GM21723 (cell line): Measurements from ENCODE around the gene OR10A7.
"Not testable (repeated sequence)": the region's sequence is repeated elsewhere in the genome, so short reads cannot be mapped to it uniquely, and the experiment has no call there.

Experiments
- ATAC-seq: cut with Tn5 transposase; IDR thresholded peaks from one replicate; pipeline ENCODE4 v1.9.1; 2021; ENCODE audit warnings: mild to moderate bottlenecking, moderate library complexity; ENCODE audit not compliant: unreplicated experiment

The OR10A7 gene, protein sequence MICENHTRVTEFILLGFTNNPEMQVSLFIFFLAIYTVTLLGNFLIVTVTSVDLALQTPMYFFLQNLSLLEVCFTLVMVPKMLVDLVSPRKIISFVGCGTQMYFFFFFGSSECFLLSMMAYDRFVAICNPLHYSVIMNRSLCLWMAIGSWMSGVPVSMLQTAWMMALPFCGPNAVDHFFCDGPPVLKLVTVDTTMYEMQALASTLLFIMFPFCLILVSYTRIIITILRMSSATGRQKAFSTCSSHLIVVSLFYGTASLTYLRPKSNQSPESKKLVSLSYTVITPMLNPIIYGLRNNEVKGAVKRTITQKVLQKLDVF

DNA sequence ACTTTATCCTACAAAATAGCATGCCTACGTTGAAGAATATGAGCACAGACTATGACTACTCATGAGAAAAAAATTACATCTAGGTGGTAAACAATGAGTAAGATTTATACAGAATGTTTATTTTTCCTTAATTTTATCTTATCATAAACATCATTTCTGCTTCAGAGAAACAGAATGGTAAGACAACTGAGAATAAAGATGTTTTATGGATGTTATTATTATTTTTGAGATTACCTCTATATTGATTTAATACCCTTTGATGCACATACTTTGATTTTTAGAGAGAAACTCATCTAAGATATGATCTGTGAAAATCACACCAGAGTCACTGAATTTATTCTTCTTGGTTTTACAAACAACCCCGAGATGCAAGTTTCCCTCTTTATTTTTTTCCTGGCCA is at the start of gene OR10A7:
Gene OR10A7, plus strand, starts transcription at position 301 of the 400 bp plus-strand sequence. Its CDS starts 0 bp downstream, at position 301.
- ATAC-seq, result no peak

DNA sequence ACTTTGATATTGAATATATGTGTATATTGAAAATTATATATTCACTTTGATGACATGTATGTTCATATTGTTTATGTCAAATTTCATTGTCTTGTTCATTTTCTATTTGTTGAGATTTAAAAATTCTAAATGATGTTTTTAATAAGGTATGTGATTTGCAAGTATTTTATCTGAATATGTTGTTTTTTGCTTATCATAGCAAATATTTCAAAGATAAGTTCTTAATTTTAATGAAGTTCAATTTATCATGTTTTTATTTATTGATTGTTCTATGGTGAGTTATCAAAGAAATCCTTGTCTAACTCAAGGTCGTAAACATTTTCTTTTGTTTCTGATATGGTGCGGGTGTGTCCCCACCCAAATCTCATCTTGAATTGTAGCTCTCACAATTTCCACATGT is 49.4 kb upstream of the OR10A7 start:
- no peak for ATAC-seq

DNA sequence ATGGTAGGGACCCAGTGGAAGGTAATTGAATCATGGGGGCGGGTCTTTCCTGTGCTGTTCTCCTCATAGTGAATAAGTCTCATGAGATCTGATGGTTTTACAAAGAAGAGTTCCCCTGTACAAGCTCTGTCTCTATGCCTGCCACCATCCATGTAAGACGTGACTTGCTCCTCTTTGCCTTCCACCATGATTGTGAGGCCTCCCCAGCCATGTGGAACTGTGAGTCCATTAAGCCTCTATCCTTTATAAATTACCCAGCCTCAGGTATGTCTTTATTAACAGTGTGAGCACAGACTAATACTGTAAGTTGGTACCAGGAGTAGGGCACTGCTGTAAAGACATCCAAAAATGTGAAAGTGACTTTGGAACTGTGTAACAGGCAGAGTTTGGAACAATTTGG is 49.0 kb upstream of the OR10A7 start:
- not testable (repeated sequence) for ATAC-seq

DNA sequence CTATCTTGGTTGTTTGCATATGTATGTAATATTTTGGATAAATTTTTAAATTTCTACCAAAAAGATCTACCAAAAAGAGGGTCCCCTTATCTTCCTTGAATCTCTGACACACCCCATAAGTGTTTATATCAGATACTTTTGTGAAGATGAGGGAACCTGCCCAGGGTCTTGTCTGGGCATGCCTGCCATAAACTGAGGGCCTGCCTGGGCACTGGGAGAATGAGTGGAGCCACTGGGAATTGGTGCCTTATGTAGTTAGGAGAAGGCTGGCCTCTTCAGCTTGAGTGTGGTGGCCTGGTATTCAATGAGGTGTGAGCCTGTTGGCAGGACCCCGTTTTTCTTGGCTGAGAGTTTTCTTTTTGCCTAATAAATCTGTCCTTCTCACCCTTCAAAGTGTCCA is 48.1 kb upstream of the OR10A7 start:
- no peak for ATAC-seq

DNA sequence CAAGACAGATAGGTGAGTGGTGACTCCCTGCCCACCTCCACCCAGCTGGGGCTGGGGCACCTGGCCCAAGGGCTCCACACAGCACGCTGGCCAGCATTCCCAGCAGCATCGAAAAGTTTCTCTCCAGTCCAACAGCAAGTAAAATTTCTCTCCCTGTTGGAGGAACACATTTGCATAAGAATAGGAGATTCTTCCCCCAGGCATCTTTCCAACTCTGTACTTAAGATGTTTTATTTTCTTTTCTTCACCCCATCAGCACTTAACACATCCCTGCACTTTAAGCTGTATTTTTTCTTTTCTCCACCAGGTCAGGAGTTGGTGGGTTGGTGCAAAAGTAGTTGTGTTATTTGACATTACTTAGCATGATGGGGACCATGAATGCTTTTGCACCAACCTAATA is 47.4 kb upstream of the OR10A7 start:
- no peak for ATAC-seq

DNA sequence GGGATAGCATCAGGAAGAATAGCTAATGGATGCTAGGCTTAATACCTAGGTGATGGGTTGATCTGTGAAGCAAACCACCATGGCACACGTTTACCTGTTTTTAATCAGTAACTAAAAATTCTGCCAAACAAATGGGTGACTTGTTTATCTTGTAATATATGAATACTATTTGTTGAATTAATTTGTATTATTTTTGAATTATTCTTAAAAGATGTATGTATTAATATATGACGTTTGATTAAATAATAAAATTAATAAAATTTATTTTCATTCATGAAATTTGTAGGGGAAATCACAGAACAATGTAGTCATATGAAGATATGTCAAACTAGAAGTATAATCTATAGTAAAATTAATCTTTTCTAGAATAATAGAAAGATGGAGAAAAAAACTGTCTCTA is 32.3 kb upstream of the OR10A7 start:
- ATAC-seq, result no peak

DNA sequence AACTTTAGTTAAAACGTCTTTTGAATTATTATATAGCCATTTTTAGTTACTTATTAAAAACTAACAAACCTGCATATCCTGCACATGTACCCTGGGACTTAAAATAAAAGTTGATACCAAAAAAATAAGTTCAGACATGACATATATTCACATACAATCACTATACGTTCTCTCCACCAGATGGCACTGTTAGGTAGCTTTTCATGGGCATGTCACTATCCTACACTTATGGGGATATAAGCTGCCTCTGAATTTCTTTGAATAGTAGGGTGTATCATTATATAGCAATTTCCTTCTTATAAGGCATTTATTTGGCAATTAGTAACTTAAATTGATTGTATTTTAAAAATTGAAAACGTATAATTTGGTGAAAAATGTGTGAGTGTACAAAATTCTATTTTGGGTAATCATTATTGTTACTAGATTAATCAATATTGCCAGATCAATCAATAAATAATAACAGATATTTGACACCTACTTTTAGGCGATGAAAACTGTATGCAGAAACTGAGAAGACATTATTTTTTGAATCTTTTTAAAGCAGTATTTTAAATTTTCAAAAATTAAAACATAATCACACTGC is 31.8 kb upstream of the OR10A7 start:
- ATAC-seq, result peak; percentile 83

DNA sequence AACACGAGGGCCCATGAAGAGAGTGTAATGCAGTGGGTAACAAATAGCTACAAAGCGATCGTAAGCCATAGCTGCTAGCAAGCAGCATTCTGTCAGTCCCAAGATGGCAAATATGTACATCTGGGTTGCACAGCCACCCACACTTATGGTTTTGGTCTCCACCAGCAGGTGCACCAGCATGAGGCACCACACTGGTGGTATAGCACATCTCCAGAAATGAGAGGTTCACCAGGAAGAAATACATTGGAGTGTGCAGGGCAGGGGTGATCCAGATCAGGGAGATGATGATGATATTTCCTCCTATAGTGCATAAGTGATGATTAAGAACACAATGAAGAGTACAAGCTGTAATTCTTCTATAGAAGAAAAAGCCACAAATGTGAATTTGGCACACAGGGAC is 26.4 kb upstream of the OR10A7 start:
- ATAC-seq, result no peak

DNA sequence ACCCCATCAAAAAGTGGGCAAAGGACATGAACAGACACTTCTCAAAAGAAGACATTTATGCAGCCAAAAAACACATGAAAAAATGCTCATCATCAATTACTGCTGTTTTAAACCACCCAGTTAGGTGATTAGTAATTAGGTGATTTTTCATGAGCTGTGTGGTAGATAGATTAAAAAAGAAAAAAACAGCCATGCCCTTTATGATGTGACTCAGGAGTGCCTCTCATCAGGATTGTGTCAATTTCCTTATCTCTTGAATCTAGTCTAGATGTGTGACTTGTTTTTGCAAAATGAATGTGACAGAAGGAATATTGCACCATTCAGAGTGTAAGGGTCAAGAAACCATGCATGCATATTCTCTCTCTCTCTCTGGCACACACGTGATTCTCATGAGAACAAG is 5.7 kb downstream of the OR10A7 start:
- no peak for ATAC-seq

DNA sequence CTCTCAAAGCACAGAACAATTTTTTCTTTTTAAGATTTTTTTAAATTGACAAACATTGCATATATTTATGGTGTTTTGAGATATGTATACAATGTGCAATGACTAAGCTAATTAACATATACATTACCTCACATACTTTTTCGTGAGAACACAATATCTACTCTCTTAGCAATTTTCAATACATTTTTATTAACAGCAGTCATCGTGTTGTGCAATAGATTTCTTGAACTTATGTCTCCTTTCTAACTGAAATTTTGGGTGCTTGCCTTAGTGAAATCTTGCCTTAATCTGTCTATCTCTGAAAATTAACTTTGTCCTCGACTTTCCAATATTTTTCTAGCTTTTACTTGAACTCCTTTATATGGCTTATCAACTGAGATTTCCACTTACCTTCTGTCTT is 6.8 kb downstream of the OR10A7 start:
- ATAC-seq, result no peak

DNA sequence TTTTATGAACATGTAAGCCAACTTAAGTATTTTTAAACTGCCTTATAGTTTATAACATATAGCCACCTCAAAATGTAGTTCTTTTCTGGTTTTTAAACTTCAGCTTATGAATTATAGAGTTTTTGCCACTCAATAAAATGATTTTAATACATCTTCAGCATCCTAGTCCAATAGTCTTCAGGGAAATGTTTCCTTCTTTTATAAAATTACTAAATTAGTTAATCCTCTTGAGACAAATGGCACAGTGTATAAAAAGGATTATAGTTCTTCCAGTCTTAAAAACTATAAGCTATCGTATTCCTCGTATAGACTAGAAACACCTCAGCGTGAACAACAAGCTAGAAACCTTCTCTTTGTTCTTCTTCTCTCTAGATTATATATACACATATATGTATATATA is 23.5 kb downstream of the OR10A7 start, which contains the start of gene OR6C74:
Gene OR6C74, plus strand, starts transcription at position 301 of the 400 bp plus-strand sequence. CDS start 2,679 bp downstream, outside the sequence.
- no peak for ATAC-seq

DNA sequence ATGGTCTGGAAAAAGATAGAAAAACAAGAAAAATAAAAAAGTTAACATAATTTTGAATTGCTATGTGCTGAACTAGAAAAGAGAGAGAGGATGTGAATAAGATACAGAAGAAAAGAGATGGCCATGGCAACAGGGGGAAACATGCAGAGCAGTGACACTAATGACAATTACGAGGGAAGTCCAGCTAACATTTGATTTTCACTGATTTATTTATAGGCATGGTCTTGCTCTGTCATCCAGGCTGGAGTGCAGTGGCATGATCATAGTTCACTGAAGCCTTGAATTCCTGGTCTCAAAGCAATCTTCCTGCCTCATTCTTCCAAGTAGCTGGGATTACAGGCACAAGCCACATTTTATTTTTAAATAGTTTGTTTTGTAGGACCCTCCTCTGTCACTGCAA is 25.3 kb downstream of the OR10A7 start:
- no peak for ATAC-seq

DNA sequence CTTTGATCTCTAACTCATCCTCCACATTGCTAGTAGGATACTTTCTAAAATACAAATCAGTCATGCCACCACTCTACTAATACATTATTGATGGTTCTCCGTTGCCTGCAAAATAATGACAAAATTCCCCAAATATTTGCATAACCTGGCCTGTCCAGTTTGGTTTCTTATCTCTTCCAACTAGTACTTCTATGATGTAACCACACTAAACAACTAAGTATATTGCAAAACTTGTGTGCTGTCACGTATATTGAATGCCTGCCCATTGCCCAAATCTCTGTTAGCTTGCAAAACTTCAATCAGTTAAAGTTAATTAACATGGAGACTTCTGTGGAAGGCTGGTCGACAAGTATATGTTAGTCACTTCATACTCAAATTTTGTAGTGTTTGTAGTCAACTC is 30.1 kb downstream of the OR10A7 start:
- ATAC-seq, result no peak

DNA sequence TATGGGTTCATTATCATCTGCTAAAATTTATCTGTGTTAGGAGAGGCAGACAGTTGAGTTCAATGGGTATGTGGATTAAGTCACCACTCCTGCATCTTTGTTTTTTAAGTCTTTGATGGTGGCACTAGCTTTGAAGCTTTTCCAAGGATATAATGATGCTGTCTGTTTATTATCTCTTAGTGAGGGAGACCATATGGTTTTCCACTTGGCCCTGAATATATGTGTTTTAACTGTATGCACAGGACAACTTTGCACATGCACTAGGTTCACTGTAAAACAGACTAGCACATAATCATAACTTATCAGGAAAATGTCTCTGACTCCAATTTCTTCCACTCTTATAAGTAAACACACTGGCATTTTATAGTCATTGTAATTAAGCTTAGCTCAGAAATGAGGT is 32.5 kb downstream of the OR10A7 start:
- ATAC-seq, result no peak

DNA sequence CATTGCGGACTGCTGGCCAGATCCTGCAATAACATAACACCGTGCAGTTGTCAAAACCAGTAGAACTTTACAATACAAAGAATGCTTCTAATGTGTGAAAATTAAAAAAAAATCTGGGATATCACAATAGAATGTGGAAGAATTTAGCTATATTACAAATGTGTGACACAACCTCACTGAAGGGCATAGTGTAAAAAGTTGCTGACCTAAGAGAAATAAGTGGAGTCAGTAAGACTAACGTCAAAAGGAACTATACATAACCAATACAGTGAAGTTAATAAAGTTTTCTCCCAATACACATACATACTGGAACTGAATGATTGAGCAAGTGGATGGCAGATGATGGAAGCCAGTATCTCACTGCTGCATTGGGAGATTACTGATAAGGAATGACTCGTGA is 36.0 kb downstream of the OR10A7 start:
- no peak for ATAC-seq

DNA sequence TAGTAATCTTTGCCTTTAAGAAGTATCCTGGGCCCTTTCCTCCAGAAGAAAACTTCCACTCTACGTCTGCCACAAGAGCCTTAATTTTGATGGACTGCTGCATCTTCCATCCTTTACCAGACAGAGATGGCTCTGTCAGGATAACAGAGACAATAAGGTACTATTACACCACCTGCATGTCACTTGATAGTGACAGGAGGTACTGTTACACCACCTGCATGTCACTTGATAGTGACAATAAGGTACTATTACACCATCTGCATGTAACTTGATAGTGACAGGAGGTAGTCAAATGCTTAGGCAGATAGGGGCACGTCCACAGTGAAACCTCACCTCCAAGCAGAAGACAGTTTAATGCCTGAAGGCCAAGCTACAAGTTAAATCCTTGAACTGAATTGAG is 37.5 kb downstream of the OR10A7 start:
- no peak for ATAC-seq
